MG63 (cell line): ENCODE measurements around the gene TLCD3A. TPM values are rescaled to one million over a fixed set of nuclear protein-coding genes. Genes with fewer than 3 reads are reported as not detected.
"Not testable (repeated sequence)": the region's sequence is repeated elsewhere in the genome, so short reads cannot be mapped to it uniquely, and the experiment has no call there.

Source experiments
- DNase-seq: peaks from one replicate; pipeline ENCODE4 v3.0.0-alpha.2; 2020
- H3K27me3 ChIP-seq: fragments of 250-450 bp; sonication (Bioruptor Pico); 2 replicates; pipeline ENCODE4 v1.5.1; 2020; ENCODE audit warnings: mild to moderate bottlenecking, moderate library complexity
- H3K36me3 ChIP-seq: fragments of 250-450 bp; sonication (Bioruptor Pico); 2 replicates; pipeline ENCODE4 v1.5.1; 2020; ENCODE audit warnings: mild to moderate bottlenecking, moderate library complexity
- H3K4me3 ChIP-seq: fragments of 250-450 bp; sonication (Bioruptor Pico); 2 replicates; pipeline ENCODE4 v1.5.1; 2020; ENCODE audit warnings: mild to moderate bottlenecking, moderate library complexity
- H3K9me3 ChIP-seq: fragments of 250-450 bp; sonication (Bioruptor Pico); 2 replicates; pipeline ENCODE4 v1.5.1; 2020; ENCODE audit warnings: mild to moderate bottlenecking, moderate library complexity
- total RNA-seq: library from RNA; depleted of rRNA; stranded (reverse); fragments of >200 nt; shearing (Covaris generic); gene quantifications from 2 replicates; pipeline ENCODE4 v1.2.3, GENCODE V29; 2014; ENCODE audit warnings: low replicate concordance

TLCD3A gene
- total RNA-seq, 1 experiment from 2014 or later, result 6.7 TPM

GRCh38 chr17:755319-755961 is 23.0 kb downstream of the TLCD3A start:
- not testable (repeated sequence) for H3K4me3 ChIP-seq, H3K27me3 ChIP-seq, DNase-seq, H3K36me3 ChIP-seq, H3K9me3 ChIP-seq

DNA sequence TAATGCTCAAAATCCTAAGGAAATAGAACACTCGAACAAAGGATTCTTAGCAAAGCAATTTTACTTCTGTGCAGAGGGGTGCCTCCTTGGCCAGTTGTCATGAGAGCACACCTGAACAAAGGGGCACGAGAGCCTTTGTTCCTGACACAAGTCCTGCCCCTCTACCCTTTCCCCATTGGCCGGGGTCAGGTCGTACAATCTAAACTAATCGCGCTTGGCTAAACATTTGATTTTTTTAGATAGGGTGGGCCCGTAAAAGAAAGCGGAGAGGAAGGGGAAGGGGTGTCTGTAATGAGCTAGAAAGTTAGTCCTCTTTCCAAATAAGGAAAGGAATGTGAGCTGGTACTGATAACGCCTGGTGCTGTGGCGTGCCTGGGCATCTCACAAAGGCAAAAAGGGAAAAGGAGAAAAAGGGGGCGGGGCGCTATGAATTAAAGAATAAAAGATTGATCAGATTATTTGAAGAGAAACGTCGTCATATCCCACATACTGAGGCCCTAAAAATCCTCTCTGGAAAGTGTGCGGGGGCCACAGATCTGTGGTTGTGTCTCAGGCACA is 23.7 kb downstream of the TLCD3A start:
- not testable (repeated sequence) for H3K27me3 ChIP-seq, H3K4me3 ChIP-seq, DNase-seq, H3K36me3 ChIP-seq, H3K9me3 ChIP-seq

DNA sequence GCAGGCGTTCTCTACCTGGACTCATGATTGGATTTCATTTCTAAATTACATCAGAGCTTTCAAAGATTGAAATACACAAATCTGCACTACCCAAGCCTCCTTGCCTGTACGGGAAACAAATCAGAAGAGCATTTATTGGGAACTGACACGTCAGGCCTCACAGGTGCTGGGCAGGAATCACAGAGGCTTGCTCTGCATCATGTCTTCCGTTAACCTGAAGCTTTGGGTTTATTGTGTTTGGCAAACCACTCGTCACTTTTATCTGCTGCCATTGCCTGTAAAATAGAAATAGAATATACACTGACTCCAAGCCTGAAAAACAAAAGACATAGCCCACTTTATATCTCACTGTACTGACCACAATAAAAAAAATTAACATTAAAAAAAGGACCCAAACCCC is 27.6 kb downstream of the TLCD3A start:
- H3K9me3 ChIP-seq, result no peaks in the 10 kb centered on the region
- peaks cover 16% of the 10 kb centered on the region for H3K36me3 ChIP-seq
- no peak overlapping the region for H3K4me3 ChIP-seq
- no peak for DNase-seq
- no peaks in the 10 kb centered on the region for H3K27me3 ChIP-seq

- H3K9me3 ChIP-seq, result no peaks in the 10 kb centered on the region
- peaks cover 16% of the 10 kb centered on the region for H3K36me3 ChIP-seq
- DNase-seq, result peak; percentile 16
- no peaks in the 10 kb centered on the region for H3K27me3 ChIP-seq
- H3K4me3 ChIP-seq, result no peak overlapping the region
Observed at GRCh38 chr17:760371-760770, 28.0 kb downstream of the TLCD3A start.

GRCh38 chr17:767076-767475 is 34.7 kb downstream of the TLCD3A start:
- no peaks in the 10 kb centered on the region for H3K27me3 ChIP-seq
- peaks cover 23% of the 10 kb centered on the region for H3K36me3 ChIP-seq
- no peaks in the 10 kb centered on the region for H3K9me3 ChIP-seq
- no peak overlapping the region for H3K4me3 ChIP-seq
- no peak for DNase-seq

GRCh38 chr17:773016-773415 is 40.6 kb downstream of the TLCD3A start:
- Histone ChIP-seq H3K9me3 (no peaks in the 10 kb centered on the region), H3K36me3 (peaks cover 41% of the 10 kb centered on the region), H3K4me3 (no peak overlapping the region), H3K27me3 (no peaks in the 10 kb centered on the region)
- no peak for DNase-seq

DNA sequence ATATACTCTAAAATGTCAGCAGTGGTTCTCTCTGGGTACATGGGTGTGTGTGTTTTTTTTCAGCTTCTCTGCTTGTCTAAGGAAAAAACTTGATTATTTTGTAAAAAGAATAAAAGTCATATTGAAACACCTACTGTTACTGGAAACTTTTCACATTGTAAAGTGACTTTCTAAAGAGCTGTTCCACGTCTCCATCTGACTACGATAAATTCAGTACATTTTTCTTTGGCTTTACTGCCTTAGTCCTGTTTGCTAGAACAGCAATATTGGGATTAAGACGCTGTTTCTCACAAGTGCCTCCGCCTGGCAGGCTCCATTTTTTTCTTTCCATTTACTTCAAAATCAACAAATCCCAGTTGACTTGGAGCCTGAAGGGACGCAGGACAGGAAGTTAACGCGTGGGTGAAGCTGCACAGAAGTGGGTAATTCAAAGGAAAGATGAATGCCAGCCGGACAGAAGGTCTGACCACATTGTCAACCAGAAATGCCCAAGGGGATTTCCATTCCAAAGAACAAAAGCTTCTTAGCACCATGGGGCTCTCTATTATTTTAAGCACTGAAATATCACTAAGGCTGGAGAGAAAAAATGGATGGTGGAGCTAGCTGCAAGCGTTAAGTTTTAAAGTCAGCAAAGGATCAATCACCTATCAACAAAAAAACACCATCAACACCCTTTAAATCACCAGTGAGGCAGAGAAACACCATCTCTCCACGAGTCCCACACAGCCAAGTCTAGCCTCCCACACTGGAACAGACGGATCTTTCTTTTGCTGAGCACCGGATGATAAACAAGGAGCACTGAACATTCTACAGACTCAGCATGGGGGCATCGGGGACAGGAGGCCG is 41.3 kb downstream of the TLCD3A start:
- no peaks in the 10 kb centered on the region for H3K27me3 ChIP-seq
- H3K4me3 ChIP-seq, result no peak overlapping the region
- DNase-seq, result no peak
- H3K9me3 ChIP-seq, result no peaks in the 10 kb centered on the region
- H3K36me3 ChIP-seq, result peaks cover 43% of the 10 kb centered on the region

GRCh38 chr17:774313-774584 is 41.9 kb downstream of the TLCD3A start:
- Histone ChIP-seq H3K27me3 (no peaks in the 10 kb centered on the region), H3K36me3 (peaks cover 46% of the 10 kb centered on the region), H3K4me3 (no peak overlapping the region), H3K9me3 (no peaks in the 10 kb centered on the region)
- no peak for DNase-seq

DNA sequence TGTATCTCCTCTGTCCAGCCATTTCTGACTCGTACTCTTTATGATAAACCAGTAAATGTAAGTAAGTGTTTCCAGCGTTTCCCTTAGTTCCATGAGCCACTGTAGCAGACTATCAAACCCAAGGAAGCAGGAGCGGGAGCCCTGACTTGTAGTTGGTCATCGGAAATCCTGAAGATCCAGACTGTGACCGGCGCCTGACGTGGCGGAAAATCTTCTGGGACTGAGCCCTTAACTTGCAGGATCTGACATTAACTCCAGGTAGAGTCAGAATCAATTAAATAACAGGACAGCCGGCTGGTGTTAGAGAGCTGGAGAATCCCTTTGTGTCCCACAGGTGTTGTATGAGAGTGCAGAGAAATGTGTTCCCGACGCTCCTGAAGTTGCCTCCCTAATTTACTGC is 45.7 kb downstream of the TLCD3A start:
- Histone ChIP-seq H3K27me3 (no peaks in the 10 kb centered on the region), H3K36me3 (peaks cover 32% of the 10 kb centered on the region), H3K4me3 (no peak overlapping the region), H3K9me3 (no peaks in the 10 kb centered on the region)
- no peak for DNase-seq

- H3K9me3 ChIP-seq, result no peaks in the 10 kb centered on the region
- peaks cover 18% of the 10 kb centered on the region for H3K36me3 ChIP-seq
- DNase-seq, result peak; percentile 83
- no peaks in the 10 kb centered on the region for H3K27me3 ChIP-seq
- H3K4me3 ChIP-seq, result peak within 1 kb of the TSS; percentile 82
Observed at GRCh38 chr17:781805-782731, 49.7 kb downstream of the TLCD3A start, which contains the start of the genes GLOD4 and MRM3. Gene GLOD4, minus strand, starts transcription at chr17:782280. Its CDS starts 25 bp downstream, at chr17:782255. Gene MRM3, plus strand, starts transcription at chr17:782353. Its CDS starts 26 bp downstream, at chr17:782379.

GRCh38 chr17:784143-784542 is 51.7 kb downstream of the TLCD3A start:
- DNase-seq, result no peak
- H3K4me3 ChIP-seq, result no peak overlapping the region
- H3K36me3 ChIP-seq, result peaks cover 9% of the 10 kb centered on the region
- no peaks in the 10 kb centered on the region for H3K9me3 ChIP-seq
- H3K27me3 ChIP-seq, result no peaks in the 10 kb centered on the region

DNA sequence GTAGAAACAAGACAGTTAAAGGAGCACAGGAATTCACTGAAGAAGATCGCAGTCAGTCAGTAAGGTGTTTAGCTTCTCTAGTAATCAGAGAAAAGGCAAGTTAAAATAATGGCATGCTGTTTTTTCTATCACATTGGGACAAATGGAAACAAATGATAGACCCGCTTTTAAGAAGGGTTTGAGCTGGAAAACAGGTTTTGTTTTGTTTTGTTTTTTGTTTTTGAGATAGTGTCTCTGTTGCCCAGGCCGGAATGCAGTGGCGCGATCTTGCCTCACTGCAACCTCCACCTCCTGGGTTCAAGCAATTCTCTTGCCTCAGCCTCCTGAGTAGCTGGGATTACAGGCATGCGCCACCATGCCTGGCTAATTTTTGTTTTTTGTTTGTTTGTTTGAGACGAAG is 53.5 kb downstream of the TLCD3A start:
- not testable (repeated sequence) for DNase-seq, H3K27me3 ChIP-seq, H3K36me3 ChIP-seq, H3K9me3 ChIP-seq, H3K4me3 ChIP-seq

DNA sequence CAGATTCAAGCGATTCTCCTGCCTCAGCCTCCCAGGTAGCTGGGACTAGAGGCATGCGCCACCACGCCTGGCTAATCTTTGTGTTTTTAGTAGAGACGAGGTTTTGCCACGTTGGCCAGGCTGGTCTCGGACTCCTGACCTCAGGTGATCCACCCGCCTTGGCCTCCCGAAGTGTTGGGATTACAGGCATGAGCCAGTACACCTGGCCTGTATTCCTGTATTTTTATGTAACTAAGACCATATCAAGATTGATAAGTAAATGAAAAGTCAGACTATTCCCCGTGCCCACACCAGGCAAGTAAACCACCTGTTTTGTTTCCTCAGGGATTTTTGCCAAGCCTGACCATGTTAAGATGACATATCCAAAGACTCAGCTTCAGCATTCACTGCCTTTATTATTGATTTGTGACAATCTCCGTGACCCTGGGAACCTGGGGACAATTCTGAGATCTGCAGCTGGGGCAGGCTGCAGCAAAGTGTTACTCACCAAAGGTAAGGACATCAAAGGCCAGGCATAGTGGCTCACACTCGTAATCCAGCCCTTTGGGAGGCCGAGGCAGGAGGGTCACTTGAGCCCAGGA is 55.3 kb downstream of the TLCD3A start:
- H3K27me3 ChIP-seq, result no peaks in the 10 kb centered on the region

GRCh38 chr17:788551-788950 is 56.2 kb downstream of the TLCD3A start:
- Histone ChIP-seq H3K27me3 (no peaks in the 10 kb centered on the region), H3K36me3 (peaks cover 13% of the 10 kb centered on the region), H3K4me3 (no peak overlapping the region), H3K9me3 (no peaks in the 10 kb centered on the region)
- no peak for DNase-seq

More for the DNA sequence above, 55.3 kb downstream of the TLCD3A start:
- H3K4me3 ChIP-seq, result no peak overlapping the region
- H3K9me3 ChIP-seq, result no peaks in the 10 kb centered on the region
- peaks cover 13% of the 10 kb centered on the region for H3K36me3 ChIP-seq
- DNase-seq, result no peak

DNA sequence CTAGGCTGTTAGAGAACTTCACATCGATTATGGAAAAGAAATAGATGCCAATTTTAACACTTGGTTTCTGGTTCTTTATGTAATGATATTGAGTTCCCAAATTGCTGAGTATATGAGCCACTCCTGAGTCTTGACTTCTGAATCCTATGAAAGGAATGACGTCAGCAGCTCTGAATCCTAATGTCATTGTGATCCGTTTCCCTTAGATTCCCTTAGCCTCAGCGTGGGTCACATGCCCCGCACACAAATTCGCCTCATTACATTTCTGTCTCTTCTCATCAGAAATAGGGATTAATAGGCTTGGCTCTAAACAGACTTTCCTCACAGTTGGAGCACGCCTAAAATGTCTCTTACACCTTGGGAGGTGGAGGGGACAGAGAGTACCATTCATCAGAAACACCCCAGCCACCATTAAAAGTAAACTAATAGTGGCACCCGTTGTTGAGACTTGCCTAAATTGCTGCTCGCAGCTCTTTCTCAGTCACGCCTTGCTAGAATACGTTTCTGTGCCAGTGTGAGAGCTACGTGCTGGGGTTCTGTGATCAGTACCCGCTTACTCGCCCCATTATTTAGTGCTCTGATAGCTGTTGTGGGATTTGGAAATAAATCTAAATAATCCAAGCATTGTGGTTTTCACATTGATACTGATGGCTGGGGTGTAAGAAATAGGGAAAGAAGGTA is 56.9 kb downstream of the TLCD3A start:
- Histone ChIP-seq H3K4me3 (no peak overlapping the region), H3K27me3 (no peaks in the 10 kb centered on the region), H3K9me3 (no peaks in the 10 kb centered on the region), H3K36me3 (peaks cover 7% of the 10 kb centered on the region)
- no peak for DNase-seq
